A172 (cell line): Measurements from ENCODE around the gene NFATC2IP. TPM values are rescaled to one million over a fixed set of nuclear protein-coding genes. Genes with fewer than 3 reads are reported as not detected.
"Not testable (repeated sequence)": the region's sequence is repeated elsewhere in the genome, so short reads cannot be mapped to it uniquely, and the experiment has no call there.

ENCODE experiments used
- DNase-seq: peaks from one replicate; pipeline ENCODE4 v3.0.0-alpha.2; 2015; ENCODE audit warnings: low spot score
- total RNA-seq: library from RNA; depleted of rRNA; stranded (reverse); fragments of >200 nt; shearing (Covaris generic); gene quantifications from 2 replicates; pipeline ENCODE4 v1.2.3, GENCODE V29; 2014

Gene NFATC2IP
- total RNA-seq, 1 experiment from 2014 or later: 27.2 TPM

- DNase-seq: no peak
Observed at GRCh38 chr16:28967156-28967555, 16.4 kb downstream of the NFATC2IP start.

- DNase-seq: not testable (repeated sequence)
Observed at GRCh38 chr16:28969696-28970095, 19.0 kb downstream of the NFATC2IP start.

GRCh38 chr16:28974007-28974436 lies 23.3 kb downstream of the NFATC2IP start:
- peak; percentile 76 for DNase-seq

- DNase-seq: peak; percentile 94
Observed at GRCh38 chr16:28974437-28975157, 23.9 kb downstream of the NFATC2IP start, which contains the start of gene SPNS1. Gene SPNS1, plus strand, starts transcription at chr16:28974778. Its CDS starts 374 bp downstream, at chr16:28975152.

DNA sequence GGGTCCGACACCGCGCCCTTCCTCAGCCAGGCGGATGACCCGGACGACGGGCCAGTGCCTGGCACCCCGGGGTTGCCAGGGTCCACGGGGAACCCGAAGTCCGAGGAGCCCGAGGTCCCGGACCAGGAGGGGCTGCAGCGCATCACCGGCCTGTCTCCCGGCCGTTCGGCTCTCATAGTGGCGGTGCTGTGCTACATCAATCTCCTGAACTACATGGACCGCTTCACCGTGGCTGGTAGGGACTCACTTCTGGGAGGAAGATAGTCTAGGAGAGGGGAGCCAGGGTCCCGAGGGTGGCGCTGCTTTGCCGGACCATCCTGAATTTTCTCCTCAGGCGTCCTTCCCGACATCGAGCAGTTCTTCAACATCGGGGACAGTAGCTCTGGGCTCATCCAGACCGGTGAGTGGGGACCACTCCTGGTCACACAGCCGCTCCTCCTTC lies 24.4 kb downstream of the NFATC2IP start:
- DNase-seq: no peak

- no peak for DNase-seq
Observed at GRCh38 chr16:28977703-28978662, 27.2 kb downstream of the NFATC2IP start.

- not testable (repeated sequence) for DNase-seq
Observed at GRCh38 chr16:28980330-28980729, 29.6 kb downstream of the NFATC2IP start.

DNA sequence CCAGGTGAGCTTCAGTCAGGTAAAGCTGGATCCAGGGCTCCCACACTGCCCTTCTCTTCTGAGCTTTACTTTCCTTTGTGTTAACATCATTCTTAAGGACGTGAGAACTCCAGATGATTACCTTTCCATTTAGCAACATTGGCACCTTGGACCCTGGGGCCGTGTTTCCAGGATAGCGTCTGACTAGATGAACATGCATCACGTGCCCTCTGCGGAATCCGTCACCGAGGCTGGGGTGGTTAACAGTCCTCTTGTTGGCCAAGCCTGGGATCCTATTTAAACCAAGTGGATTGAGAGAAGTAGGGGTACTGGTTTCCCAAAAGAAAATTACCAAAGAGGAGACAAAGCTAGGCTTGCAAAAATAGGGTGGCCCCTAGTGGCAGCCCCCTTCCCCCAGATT lies 30.2 kb downstream of the NFATC2IP start:
- no peak for DNase-seq

- DNase-seq: no peak
Observed at GRCh38 chr16:28981517-28981916, 30.8 kb downstream of the NFATC2IP start.

GRCh38 chr16:28982418-28982817 lies 31.7 kb downstream of the NFATC2IP start:
- no peak for DNase-seq

DNA sequence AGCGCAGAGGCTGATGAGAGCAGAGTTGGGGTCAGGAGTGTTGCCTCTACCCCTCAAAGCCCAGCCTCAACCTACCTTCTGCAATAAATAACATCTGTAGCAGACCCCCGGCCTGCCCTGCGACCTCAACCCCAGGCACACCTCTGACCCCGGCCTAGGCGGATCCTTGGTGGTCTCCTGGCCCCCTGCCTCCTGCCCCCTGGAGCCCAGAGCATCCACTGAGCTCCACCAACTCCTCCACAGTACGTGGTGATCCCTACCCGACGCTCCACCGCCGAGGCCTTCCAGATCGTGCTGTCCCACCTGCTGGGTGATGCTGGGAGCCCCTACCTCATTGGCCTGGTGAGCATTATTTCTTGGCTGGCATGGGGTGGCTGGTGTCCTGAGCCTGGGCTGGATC lies 32.2 kb downstream of the NFATC2IP start:
- DNase-seq: no peak

GRCh38 chr16:28983644-28984043 lies 32.9 kb downstream of the NFATC2IP start:
- DNase-seq: no peak

- no peak for DNase-seq
Observed at GRCh38 chr16:28984091-28984490, 33.4 kb downstream of the NFATC2IP start.

DNA sequence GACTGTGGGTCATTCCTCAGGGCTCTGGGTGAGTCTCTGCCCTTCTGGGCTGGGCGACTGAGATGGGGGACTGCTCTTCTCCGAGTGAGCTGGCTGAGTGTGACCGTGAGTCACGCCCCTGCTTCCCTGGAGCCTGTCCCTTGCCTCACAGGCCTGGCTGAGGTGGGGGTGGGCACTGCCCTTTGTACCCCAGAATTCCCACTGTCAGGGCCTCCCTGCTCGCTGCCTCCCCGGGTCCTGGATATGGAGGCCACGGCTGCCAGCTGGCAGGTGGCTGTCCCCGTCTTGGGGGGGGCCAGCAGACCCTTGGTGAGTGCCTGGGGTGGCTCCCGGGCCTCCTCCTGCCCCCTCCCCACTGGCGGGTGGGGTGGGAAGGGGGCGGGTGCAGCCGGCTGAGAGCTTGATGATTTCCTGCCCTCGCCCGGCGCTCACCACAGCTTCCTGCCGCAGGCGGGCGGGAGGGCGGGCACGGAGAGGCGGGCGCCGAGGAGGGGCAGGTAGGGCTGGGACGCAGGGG lies 33.9 kb downstream of the NFATC2IP start, which contains the start of gene LAT:
TSS of gene LAT (plus strand) at position 434 of the 517 bp plus-strand sequence. CDS start 366 bp downstream, outside the sequence.
- DNase-seq: peak; percentile 95

DNA sequence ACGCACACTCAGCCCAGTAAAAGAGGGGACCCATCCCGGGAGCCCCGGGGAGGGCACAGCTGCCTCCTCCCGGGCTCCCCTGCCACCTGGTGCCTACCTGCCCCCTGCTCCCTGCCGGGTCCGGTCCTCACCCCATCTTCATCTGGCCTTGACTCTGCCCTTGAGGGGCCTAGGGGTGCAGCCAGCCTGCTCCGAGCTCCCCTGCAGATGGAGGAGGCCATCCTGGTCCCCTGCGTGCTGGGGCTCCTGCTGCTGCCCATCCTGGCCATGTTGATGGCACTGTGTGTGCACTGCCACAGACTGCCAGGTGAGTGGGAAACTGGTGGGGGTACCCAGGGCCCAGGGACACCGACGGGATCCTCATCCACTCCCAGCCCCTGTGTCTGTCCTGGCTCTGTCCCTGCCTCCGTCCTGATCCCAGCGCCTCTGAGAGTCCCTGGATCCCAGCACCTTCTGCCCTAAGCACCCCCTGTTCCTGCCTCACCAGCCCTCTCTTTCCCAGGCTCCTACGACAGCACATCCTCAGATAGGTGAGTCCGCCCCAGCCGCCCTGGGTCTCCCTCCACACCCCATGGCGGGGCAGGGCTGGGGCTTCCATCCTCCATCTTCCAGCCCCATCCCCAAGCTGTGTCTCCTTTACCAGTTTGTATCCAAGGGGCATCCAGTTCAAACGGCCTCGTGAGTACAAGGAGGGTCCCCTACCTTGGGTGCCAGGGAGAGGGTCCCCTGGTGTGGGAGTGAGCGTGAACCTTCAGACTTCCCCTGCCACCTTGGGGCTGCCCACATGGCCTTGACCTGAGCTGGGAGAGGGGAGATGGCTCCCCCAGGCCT lies 34.7 kb downstream of the NFATC2IP start:
- DNase-seq: peak; percentile 30

DNA sequence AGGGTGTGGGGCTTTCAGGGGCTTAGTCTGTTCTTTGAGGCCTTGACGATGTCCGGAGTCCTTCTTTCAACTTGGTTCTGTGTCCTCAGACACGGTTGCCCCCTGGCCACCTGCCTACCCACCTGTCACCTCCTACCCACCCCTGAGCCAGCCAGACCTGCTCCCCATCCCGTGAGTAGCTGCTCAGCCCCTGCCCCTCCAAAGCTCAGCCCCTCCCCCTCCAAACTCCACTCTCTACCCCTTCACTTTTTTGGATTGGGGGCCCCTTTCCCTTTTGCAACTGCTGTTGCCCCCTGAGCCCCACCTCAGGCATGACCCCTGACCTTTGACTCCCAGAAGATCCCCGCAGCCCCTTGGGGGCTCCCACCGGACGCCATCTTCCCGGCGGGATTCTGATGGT lies 35.3 kb downstream of the NFATC2IP start:
- no peak for DNase-seq

GRCh38 chr16:28986492-28986891 lies 35.8 kb downstream of the NFATC2IP start:
- DNase-seq: no peak

- DNase-seq: no peak
Observed at GRCh38 chr16:28987170-28987853, 36.6 kb downstream of the NFATC2IP start.

DNA sequence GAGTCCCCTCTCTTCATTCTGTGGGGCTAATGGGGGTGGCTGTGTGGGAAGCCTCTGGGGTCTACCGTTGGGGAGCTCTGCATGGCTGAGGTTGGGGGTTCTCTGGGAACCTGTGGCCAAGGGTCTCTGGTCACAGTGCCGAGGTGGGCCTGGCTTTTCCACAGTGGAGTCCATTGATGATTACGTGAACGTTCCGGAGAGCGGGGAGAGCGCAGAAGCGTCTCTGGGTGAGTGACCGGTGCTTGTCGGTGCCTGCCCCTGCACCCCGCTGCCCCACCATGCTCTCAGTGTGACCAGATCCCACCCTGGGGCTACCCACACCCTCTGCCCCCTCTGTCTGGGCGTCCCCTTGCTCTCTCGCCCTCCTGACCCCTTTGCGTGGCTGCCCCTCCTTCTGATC lies 38.6 kb downstream of the NFATC2IP start:
- DNase-seq: no peak

DNA sequence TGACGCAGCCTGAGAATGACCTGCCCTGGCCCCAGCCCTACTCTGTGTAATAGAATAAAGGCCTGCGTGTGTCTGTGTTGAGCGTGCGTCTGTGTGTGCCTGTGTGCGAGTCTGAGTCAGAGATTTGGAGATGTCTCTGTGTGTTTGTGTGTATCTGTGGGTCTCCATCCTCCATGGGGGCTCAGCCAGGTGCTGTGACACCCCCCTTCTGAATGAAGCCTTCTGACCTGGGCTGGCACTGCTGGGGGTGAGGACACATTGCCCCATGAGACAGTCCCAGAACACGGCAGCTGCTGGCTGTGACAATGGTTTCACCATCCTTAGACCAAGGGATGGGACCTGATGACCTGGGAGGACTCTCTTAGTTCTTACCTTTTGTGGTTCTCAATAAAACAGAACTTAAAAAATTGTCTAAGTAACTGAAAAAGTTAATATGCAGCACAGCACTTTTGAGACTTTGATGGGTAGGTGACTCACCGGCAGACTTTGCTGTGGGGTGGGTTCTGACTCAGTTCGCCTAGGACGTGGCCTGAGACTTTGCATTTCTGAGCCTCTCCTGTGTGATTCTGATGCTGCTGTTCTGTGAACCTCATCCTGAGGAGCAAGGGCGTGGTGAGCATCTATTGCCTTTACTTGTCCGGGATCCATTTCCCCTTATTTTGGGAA lies 39.8 kb downstream of the NFATC2IP start:
- no peak for DNase-seq
